Endothelial cell of umbilical vein (primary cell): ENCODE measurements around the gene SULF2. TPM values are rescaled to one million over a fixed set of nuclear protein-coding genes. Genes with fewer than 3 reads are reported as not detected.

ENCODE experiments used
- BruUV-seq: library from RNA; stranded (reverse); fragments of 400-500 nt; replicated peaks from 2 replicates; lab custom pipeline; 2021; lab: Mats Ljungman, UMichigan
- CTCF ChIA-PET: fragments of 300-600, 350-600 bp; sonication (Branson Sonifier 250); formaldehyde crosslinking; loops from one replicate; lab custom pipeline; 2021; ENCODE audit warnings: antibody characterized with exemption, inconsistent platforms; lab: Charles Lee
- POLR2A ChIA-PET: fragments of 300-600, 350-600 bp; sonication (Branson Sonifier 250); formaldehyde crosslinking; loops from one replicate; lab custom pipeline; 2021; ENCODE audit warnings: antibody characterized with exemption, inconsistent platforms; lab: Charles Lee
- DNase-seq: peaks from one replicate; pipeline ENCODE4 v3.0.0-alpha.2; 2011; ENCODE audit warnings: low read depth, low spot score
- FAIRE-seq: peaks from 2 replicates; lab custom pipeline; 2011; peaks lifted over from hg19 to GRCh38; lab: Jason Lieb, UNC
- H2AFZ ChIP-seq: 2 replicates; pipeline ENCODE4 v1.6.0; 2012; ENCODE audit warnings: low read depth, low read length, control low read depth, inconsistent platforms
- H3K27ac ChIP-seq: 2 replicates; pipeline ENCODE4 v1.5.1; 2011; ENCODE audit warnings: low read depth, mild to moderate bottlenecking, control low read depth, low read length, moderate library complexity; ENCODE audit not compliant: insufficient read depth
- H3K27me3 ChIP-seq, 2 experiments: 2 replicates each; pipeline versions ENCODE4 v1.6.0 to v1.6.1; 2011; ENCODE audit warnings: low read length in 2 of 2, mixed read lengths in 1 of 2; ENCODE audit not compliant: control insufficient read depth in 2 of 2, insufficient read depth in 2 of 2
- H3K36me3 ChIP-seq, 2 experiments: 2 replicates in 1 of 2; 3 replicates in 1 of 2; pipeline ENCODE4 v1.5.1; 2011; ENCODE audit warnings: low read length in 2 of 2, mild to moderate bottlenecking in 1 of 2, moderate library complexity in 1 of 2; ENCODE audit not compliant: control insufficient read depth in 2 of 2, insufficient read depth in 2 of 2; ENCODE audit errors: extremely low read depth in 1 of 2
- H3K4me1 ChIP-seq: 3 replicates; pipeline ENCODE4 v1.5.1; 2011; ENCODE audit warnings: mild to moderate bottlenecking, low read length; ENCODE audit not compliant: control insufficient read depth, insufficient read depth; ENCODE audit errors: extremely low read depth
- H3K4me2 ChIP-seq: 2 replicates; pipeline ENCODE4 v1.6.1; 2011; ENCODE audit warnings: low read length, control low read depth, mixed read lengths; ENCODE audit not compliant: insufficient read depth
- H3K4me3 ChIP-seq, 3 experiments: fragments of 200-600 bp in 1 of 3; sonication (generic), shearing (Covaris generic) in 1 of 3; replicated peaks in 1 of 3; 2 replicates each; pipeline ENCODE4 v1.5.1; 2011 to 2016; ENCODE audit warnings: control low read depth in 3 of 3, low read length in 3 of 3, mild to moderate bottlenecking in 2 of 3, inconsistent platforms in 1 of 3, low read depth in 1 of 3, moderate library complexity in 1 of 3; ENCODE audit not compliant: insufficient read depth in 1 of 3
- H3K79me2 ChIP-seq: 2 replicates; pipeline ENCODE4 v1.6.0; 2012; ENCODE audit warnings: low read length, inconsistent platforms; ENCODE audit not compliant: control insufficient read depth, insufficient read depth
- H3K9ac ChIP-seq: replicated peaks from 2 replicates; pipeline ENCODE3; 2011; ENCODE audit warnings: low read length, control low read depth; ENCODE audit not compliant: insufficient read depth; ENCODE audit errors: extremely low read depth
- H3K9me1 ChIP-seq: replicated peaks from 3 replicates; pipeline ENCODE4 v1.6.0; 2011; ENCODE audit warnings: mild to moderate bottlenecking, low read length; ENCODE audit not compliant: control insufficient read depth, insufficient read depth; ENCODE audit errors: extremely low read depth
- H3K9me3 ChIP-seq: replicated peaks from 2 replicates; pipeline ENCODE4 v1.5.1; 2012; ENCODE audit warnings: low read length, inconsistent platforms; ENCODE audit not compliant: control insufficient read depth, insufficient read depth
- H4K20me1 ChIP-seq: replicated peaks from 2 replicates; pipeline ENCODE3; 2011; ENCODE audit warnings: mild to moderate bottlenecking, low read length; ENCODE audit not compliant: control insufficient read depth, insufficient read depth; ENCODE audit errors: extremely low read depth
- CTCF ChIP-seq, 2 donors: IDR thresholded peaks; 1 replicate in 1 of 2; 2 replicates in 1 of 2; pipeline ENCODE4 v1.5.1; 2011; ENCODE audit warnings: low read length in 2 of 2, mild to moderate bottlenecking in 2 of 2, moderate library complexity in 2 of 2, control low read depth in 1 of 2, inconsistent platforms in 1 of 2, low read depth in 1 of 2; ENCODE audit not compliant: insufficient read depth in 1 of 2; ENCODE audit errors: extremely low read depth in 1 of 2
- EZH2 ChIP-seq: IDR thresholded peaks from 2 replicates; pipeline ENCODE4 v1.6.1; 2012; ENCODE audit warnings: borderline replicate concordance, low read depth, mild to moderate bottlenecking, moderate library complexity, low read length, inconsistent platforms; ENCODE audit not compliant: severe bottlenecking
- FOS ChIP-seq: IDR thresholded peaks from 2 replicates; pipeline ENCODE4 v1.6.1; 2011; ENCODE audit warnings: mild to moderate bottlenecking, low read length, moderate library complexity, borderline replicate concordance; ENCODE audit not compliant: insufficient read depth
- MAX ChIP-seq: IDR thresholded peaks from 2 replicates; pipeline ENCODE4 v1.6.1; 2011; ENCODE audit not compliant: insufficient read depth, insufficient read length
- MYC ChIP-seq: IDR thresholded peaks from one replicate; pipeline ENCODE4 v1.6.1; 2011; ENCODE audit warnings: mild to moderate bottlenecking, low read depth, low read length
- POLR2A ChIP-seq: IDR thresholded peaks from 2 replicates; pipeline ENCODE4 v1.6.1; 2012; ENCODE audit warnings: low read depth, mild to moderate bottlenecking, control low read depth, low read length
- POLR2AphosphoS5 ChIP-seq: IDR thresholded peaks from 2 replicates; pipeline ENCODE4 v1.6.1; 2012; ENCODE audit warnings: low read depth, mild to moderate bottlenecking, control low read depth, low read length, moderate library complexity; ENCODE audit not compliant: insufficient read depth
- dilution Hi-C: fragments of 300-500 bp; cut with MboI; formaldehyde crosslinking; loops from one replicate; pipeline ENCODE4 v1.15.0; 2019; ENCODE audit warnings: low sequenced_read_pairs; ENCODE audit not compliant: extremely low pct_ligation_motif_present
- intact Hi-C: fragments of 100-400 bp; cut with micrococcal nuclease; formaldehyde crosslinking; loops from one replicate; pipeline ENCODE4 v1.10.0; 2022
- polyA plus RNA-seq, 4 experiments: library from polyadenylated mRNA; depleted of rRNA in 3 of 4; stranded (reverse) in 3 of 4; unstranded in 1 of 4; fragments of >200 nt; gene quantifications; 2 replicates each; pipeline versions ENCODE4 v1.2.1 to v1.2.3, GENCODE V29; 2011 to 2012; ENCODE audit warnings: missing spikeins in 1 of 4
- total RNA-seq: library from RNA; stranded (reverse); gene quantifications from 2 replicates; pipeline ENCODE4 v1.2.3, GENCODE V29; 2021

Gene SULF2
- total and polyA plus RNA-seq, 2 donors (not counting 3 experiments of a cell fraction or from before 2014, with no cell fraction given) = 58.5 to 160 TPM

- ChIA-PET POLR2A (no interaction called here), CTCF (interaction anchor here (1.0 to 1.1 kb wide), 2 partner anchors 26 to 81 kb away, joined by 3 read pairs; no protein-coding TSS in a partner anchor)
- Histone ChIP-seq H4K20me1 (no peaks in the 10 kb centered on the region), H3K79me2 (no peaks in the 10 kb centered on the region), H3K27me3 (no peaks in the 10 kb centered on the region), H3K9me3 (no peaks in the 10 kb centered on the region), H2AFZ (no peak overlapping the region), H3K9ac (no peak overlapping the region), H3K27ac (no peak overlapping the region), H3K4me1 (peaks cover 4% of the 10 kb centered on the region), H3K4me2 (no peak overlapping the region), H3K9me1 (no peaks in the 10 kb centered on the region), H3K4me3 (no peak overlapping the region), H3K36me3 (no peaks in the 10 kb centered on the region)
- intact Hi-C loops (no loop called here), dilution Hi-C loops (no loop called here)
- FAIRE-seq (no peak), DNase-seq (no peak)
- BruUV-seq = no TSS peak
- TF ChIP-seq MAX (no peak), POLR2A (no peak), EZH2 (no peak), FOS (no peak), CTCF (IDR thresholded peaks at IDR 0.05; ENCODE audit: extremely low read depth in 1 of 2, insufficient read depth in 1 of 2, low read depth in 1 of 2, low read length in 2 of 2) (no peak), MYC (no peak), POLR2AphosphoS5 (no peak)
Measured at GRCh38 chr20:47705497-47705856, 79.8 kb downstream of the SULF2 start.
